Hippocampal formation (tissue), 2 donors: ENCODE results near the gene DERA.
"Not testable (repeated sequence)": the region's sequence is repeated elsewhere in the genome, so short reads cannot be mapped to it uniquely, and the experiment has no call there.

ENCODE experiments used
- DNase-seq, 2 donors: peaks; one replicate each; lab custom pipeline; 2025; lab: John Stamatoyannopoulos, UW

Gene DERA

GRCh38 chr12:15910864-15911721 is at the start of gene DERA:
DERA (plus strand) TSS chr12:15911332; CDS start chr12:15911384, 52 bp downstream.
- DNase-seq, result peak; percentile 54 to 67

- no peak for DNase-seq
Observed at GRCh38 chr12:15861404-15861803, 49.7 kb upstream of the DERA start.

- DNase-seq, result no peak
Observed at GRCh38 chr12:15862840-15863239, 48.3 kb upstream of the DERA start.

- no peak for DNase-seq
Observed at GRCh38 chr12:15863372-15863771, 47.8 kb upstream of the DERA start.

DNA sequence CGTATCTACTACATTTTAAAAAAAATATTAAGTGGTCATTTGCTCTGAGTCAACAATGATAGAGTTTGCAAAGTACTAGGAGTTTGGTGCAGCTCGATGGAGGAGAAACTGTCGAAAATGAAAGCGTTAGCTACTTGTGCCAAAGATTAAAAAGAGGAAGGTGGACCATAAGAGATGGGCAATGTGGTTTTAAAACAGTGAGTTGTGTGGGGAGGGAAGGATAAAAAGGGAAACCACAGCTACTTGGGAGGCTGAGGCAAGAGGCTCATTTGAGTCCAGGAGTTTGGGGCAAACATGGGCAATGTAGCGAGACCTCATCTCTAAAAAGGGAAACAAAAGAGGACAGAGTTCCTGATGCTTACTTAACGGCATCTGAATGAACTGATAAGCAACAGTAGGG is 47.1 kb upstream of the DERA start:
- no peak for DNase-seq

DNA sequence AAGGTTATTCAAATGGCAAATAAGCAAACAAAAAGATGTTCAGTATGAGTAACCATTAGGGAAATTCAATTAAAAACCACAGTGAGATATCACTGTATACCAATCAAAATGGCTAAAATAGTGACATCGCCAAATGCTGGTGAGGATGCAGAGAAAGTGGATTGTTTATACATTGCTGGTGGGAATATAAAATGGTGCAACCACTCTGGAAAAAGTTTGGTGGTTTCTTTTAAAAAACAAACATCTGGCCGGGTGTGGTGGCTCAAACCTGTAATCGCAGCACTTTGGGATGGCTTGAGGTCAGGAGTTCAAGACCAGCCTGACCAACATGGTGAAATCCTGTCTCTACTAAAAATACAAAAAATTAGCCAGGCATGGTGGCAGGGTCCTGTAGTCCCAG is 42.9 kb upstream of the DERA start:
- DNase-seq, result no peak

GRCh38 chr12:15873556-15873955 is 37.6 kb upstream of the DERA start:
- DNase-seq, result no peak

- DNase-seq, result not testable (repeated sequence)
Observed at GRCh38 chr12:15874556-15875145, 36.5 kb upstream of the DERA start.

DNA sequence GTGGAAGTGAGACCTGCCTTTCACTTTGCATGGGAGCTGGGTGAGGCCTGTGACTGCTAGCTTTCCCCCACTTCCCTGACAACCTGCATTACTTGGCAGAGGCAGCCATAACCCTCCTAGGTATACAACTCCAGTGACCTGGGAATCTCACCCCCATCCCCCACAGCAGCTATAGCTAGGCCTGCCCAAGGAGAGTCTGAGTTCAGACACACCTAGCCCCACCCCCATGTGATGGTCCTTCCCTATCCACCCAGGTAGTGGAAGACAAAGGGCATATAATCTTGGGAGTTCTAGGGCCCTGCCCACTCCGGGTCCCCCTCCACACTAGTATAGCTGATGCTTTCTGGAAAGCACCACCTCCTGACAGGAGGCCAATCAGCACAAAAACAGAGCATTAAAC is 35.3 kb upstream of the DERA start:
- no peak for DNase-seq

GRCh38 chr12:15879413-15879812 is 31.7 kb upstream of the DERA start:
- DNase-seq, result no peak

GRCh38 chr12:15880721-15881120 is 30.4 kb upstream of the DERA start:
- DNase-seq, result no peak

GRCh38 chr12:15882118-15882971 is 28.8 kb upstream of the DERA start, which contains the start of gene STRAP:
STRAP (plus strand) TSS chr12:15882387; CDS start chr12:15882708, 321 bp downstream.
- peak; percentile 95 for DNase-seq

GRCh38 chr12:15883536-15883935 is 27.6 kb upstream of the DERA start:
- no peak for DNase-seq

GRCh38 chr12:15886372-15887042 is 24.6 kb upstream of the DERA start:
- no peak for DNase-seq

DNA sequence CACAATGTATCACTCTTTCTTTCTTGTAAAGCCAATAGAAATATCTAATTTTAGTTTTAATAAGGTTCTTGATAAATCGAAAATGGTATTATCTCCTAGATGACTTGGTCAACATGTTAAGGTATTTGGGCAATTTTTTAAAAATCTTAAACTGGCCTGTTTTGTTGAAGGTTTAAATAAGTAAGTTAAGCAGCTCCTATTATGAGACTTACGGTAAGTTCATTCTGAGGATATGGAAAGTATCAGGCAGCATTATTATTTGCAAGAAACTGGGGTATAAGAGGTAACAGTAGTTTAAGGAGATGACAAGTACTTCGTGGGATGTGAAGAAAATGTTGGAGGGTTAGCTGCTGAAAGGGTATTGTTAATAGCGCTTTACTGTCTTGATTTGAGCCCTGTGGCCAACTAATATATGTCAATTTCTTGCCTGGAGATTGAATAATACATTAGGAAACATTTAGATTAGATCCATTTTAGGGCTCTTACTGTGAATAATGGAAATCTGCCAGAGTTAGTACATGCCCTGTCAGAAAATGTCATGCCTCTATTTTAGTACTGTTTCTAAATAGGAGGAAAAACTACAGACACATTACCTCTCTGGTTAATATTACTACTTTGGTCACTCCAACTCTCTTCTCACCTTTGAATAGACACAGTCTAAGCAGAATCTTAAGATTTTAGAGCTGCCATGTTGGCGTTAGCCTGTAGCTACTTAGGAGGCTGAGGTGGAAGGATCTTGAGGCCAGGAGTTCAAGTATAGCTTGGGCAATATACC is 23.9 kb upstream of the DERA start:
- DNase-seq, result no peak

DNA sequence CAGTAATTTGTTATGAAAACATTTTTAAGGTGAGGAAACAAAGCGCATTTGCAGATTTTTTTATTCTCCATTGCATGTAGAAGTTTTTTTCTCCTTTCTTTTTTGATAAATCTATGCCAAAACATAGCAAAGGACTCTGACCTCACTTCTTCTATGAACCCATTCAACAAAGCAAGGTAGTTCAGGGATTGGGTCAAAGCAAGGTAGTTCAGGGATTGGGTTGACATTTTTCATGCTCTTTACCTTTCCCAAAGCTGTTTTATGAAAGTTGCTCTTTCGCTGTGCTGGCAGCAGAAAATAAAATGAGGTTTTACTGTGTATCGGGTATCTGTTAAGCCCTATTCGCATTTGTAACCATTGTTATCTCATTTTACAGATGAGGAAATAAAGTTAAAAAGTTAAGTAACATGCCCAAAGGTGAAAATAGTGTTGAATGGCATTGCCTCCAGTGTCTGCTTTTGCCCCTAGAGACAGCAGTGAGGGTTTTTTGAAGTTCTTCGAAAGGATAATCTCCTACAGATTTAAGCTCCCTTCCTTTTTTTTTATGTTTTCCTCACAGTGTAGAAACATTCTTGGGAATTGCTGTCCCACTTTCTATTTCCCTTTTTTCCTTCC is 18.4 kb upstream of the DERA start:
- no peak for DNase-seq

DNA sequence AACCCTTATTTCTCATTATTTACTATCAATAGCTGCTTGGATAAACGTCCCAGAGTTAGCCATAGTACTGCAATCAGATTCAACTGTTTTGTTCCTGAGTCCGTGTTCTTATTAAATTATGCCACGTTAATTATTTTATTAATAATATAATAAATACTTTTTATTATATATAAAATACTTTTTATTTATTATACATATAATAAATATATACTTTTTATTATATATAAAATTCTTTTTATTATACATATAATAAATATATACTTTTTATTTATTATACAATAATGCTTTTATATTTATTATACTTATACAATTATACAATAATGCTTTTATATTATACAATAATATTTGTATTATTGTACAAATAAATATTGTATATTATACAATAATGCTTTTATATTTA is 17.9 kb upstream of the DERA start:
- no peak for DNase-seq

DNA sequence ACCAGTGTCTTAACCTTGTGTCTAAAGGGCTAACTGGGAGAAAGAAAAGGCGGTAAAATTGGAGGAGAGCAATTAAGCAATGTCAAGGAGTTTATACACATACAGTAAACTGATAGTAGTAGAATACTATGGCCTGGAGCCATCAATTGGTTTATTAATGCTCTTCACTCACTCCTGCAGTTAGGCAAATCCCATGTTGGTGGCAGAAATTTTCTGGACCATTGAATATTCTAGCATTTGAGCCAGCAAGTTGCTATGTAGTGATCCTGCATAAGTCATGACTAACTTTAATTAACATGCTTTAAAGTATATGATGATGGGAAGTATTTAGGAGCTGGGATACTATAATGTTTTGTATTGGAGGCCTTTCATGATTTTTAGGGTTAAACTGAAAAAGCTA is 14.3 kb upstream of the DERA start:
- DNase-seq, result no peak

DNA sequence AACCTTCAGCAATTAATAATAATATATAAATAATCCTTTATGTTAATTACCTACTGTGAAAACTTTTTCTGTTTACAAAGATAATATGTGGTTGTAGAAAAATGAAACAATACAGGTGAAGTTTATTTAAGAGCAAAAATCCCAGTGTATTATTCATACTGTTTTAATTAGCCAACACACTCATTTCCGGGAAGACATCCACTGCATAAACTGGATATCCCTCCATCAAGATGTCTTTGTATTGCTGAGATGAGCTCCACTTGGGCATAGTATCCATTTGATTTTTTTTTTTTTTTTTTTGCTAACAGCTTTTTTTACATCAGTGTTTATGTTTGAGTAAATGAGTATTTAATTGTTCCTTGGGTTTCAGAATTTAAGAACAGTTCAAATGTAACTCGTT is 13.7 kb upstream of the DERA start:
- no peak for DNase-seq

- DNase-seq, result peak in 1 of 2 donors; percentile 46
Observed at GRCh38 chr12:15899282-15899870, 11.8 kb upstream of the DERA start.
